ENCODE results near the gene PTPN11.
"Not testable (repeated sequence)": the region's sequence is repeated elsewhere in the genome, so short reads cannot be mapped to it uniquely, and the experiment has no call there.

The PTPN11 gene

DNA sequence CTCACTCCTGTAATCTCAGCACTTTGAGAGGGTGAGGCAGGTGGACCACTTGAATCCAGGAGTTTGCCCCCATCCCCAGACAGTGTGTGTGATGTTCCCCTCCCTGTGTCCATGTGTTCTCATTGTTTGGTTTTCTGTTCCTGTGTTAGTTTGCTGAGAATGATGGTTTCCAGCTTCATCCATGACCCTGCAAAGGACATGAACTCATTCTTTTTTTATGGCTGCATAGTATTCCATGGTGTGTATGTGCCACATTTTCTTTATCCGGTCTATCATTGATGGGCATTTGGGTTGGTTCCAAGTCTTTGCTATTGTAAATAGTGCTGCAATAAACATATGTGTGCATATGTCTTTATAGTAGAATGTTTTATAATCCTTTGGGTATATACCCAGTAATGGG lies 38.4 kb downstream of the PTPN11 start:
- DNase-seq: not testable (repeated sequence)

- DNase-seq: no peak
These were observed 39.6 kb downstream of the PTPN11 start for GRCh38 chr12:112458330-112458729.

DNA sequence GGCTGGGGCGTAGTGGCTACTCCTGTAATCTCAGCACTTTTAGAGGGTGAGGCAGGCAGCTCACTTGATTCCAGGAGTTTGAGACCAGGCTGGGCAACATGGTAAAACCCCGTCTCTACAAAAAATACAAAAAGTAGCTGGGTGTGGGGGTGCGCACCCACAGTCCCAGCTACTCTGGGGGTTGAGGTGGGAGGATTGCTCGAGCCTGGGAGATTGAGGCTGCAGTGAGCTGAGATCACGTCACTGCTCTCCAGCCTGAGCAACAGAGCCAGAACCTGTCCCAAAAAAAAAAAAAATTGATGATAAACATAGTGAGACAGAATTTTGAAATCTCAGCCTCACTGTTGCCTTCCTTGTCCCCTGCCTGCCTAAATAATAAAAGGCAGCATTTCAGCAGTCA lies 40.0 kb downstream of the PTPN11 start:
- DNase-seq: no peak

- DNase-seq: no peak
These were observed 44.7 kb downstream of the PTPN11 start for GRCh38 chr12:112463478-112463877.

DNA sequence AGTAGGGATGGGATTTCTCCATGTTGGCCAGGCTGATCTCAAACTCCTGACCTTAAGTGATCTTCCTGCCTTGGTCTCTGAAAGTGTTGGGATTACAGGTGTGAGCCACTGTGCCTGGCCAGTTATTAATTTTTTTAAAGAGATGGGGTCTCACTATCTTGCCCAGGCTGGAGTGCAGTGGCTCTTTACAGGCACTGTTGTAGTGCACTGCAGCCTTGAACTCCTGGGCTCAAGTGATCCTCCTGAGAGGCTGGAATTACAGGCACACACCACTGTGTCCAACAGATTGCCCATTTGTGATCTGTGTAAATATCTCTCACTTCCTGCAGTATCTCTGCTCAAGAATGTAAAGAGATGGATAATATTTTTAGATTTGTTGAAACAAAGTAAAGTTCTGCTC lies 45.9 kb downstream of the PTPN11 start:
- DNase-seq: no peak

- peak; percentile 87 for DNase-seq
These were observed 47.3 kb downstream of the PTPN11 start for GRCh38 chr12:112466011-112466422.

GRCh38 chr12:112466835-112467234 lies 48.1 kb downstream of the PTPN11 start:
- DNase-seq: no peak

DNA sequence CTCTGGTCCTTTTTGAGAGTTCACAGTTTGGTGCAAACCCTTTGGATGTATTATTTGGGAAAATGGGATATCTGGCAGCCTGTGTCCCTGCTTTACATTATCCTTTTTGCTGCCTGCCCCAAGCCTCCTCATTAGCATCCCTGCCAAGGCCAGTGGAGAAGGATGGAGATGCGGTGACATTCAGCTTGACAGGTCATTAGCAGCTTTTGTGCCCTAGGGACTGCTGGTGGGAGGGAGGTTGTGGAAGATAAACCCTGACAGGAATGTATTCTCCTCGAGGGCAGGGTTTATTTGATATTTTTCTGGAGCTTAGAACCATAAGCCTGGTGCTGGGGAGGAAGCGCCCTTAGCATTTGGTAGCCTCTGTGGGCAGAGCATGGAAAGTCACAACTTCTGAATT lies 49.3 kb downstream of the PTPN11 start:
- DNase-seq: no peak

DNA sequence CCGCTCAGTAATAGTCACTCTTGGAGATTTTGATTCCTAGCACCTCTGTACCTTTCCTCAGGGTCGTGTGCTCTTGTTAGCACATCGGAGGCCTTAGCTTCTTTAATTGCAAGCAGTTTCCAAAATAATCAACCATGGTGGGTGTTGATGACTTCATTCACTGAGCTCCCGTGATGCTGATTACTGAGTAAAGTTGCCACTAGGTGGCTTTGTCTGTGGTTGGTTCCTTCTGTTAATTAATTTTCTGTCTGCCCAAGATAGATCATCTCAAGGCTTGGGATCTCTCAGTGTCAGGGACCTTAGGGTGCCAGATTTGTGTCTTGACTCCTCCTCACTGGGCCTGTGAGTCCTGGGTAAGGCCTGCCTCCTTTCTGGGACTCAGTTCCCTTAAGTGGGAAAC lies 54.3 kb downstream of the PTPN11 start:
- no peak for DNase-seq

DNA sequence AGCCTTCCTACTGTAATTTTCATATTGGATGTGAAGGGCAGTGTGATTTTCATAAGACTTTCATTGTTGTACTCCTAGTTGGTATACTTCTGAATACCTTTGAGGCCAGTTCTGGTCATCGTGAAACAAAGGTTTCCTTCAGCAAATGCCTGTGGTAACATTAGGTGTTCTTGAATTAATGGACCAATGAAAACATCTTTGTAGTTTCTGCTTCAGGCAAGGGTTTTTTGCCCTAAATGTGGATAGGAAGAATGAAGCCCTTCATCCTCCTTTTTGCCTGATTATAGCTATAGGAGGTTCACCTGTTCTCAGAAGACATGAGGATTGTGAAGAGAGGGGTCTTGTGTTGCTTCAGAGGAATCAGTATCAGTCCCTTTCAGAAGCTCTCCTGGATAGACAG lies 60.7 kb downstream of the PTPN11 start:
- no peak for DNase-seq

DNA sequence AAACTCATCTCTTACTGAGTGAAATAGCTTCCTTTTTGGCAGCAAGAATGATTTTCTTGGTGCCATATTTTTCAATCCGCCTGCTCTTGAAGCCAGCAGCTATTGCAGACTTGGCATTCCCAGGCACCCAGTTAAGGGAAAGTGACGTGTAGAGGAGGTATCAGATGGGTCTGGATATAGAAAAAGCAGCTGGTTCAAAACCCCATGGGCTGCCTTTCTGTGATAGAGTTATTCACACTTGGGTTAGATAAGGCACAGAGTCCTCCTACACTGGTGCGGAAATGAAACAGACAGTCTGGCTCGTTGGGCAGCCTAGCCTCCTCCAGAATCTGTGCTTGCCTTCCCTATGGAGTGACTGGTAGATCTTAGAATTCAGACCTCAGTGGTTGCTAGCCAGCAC lies 62.2 kb downstream of the PTPN11 start:
- no peak for DNase-seq

- DNase-seq: no peak
These were observed 64.0 kb downstream of the PTPN11 start for GRCh38 chr12:112482733-112483132.

- no peak for DNase-seq
These were observed 67.6 kb downstream of the PTPN11 start for GRCh38 chr12:112486361-112486760.

GRCh38 chr12:112488257-112488876 lies 69.6 kb downstream of the PTPN11 start:
- no peak for DNase-seq

- DNase-seq: no peak
These were observed 70.7 kb downstream of the PTPN11 start for GRCh38 chr12:112489456-112489855.

GRCh38 chr12:112496496-112496895 lies 77.7 kb downstream of the PTPN11 start:
- no peak for DNase-seq

GRCh38 chr12:112498580-112498979 lies 79.8 kb downstream of the PTPN11 start:
- DNase-seq: no peak

GRCh38 chr12:112503512-112503911 lies 84.8 kb downstream of the PTPN11 start:
- no peak for DNase-seq

DNA sequence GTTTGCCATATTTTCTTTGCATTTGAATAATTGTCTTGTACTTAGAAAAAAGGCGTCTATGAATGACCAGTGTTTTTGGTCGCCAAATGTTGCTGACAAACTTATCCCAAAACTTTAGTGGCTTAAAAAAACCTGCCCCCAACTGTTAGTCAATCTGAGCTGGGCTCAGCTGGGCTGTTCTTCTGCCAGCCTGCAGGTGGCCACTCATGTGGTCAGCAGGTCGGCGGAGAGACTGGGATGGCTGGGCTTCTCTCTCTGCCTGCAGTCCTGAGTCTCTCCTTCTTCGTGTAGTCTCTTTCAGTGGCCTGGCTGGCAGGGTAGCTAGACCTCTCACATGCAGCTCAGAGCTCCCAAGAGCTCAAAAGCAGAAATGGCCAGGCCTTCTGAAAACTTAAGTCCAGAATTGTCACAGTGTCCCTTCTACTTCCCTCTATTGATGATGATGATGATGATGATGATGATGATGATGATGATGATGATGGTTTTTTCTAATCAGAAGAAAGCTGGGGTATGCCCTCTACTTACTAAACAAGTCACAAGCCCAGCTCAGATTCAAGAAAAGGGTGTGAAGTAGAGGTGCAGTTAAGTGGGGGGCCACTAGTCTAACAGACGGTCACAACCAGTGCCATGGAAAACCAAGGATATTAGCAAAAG lies 87.9 kb downstream of the PTPN11 start:
- no peak for DNase-seq

- DNase-seq: no peak
These were observed 94.7 kb downstream of the PTPN11 start for GRCh38 chr12:112513471-112513870.

- DNase-seq: no peak
These were observed 95.7 kb downstream of the PTPN11 start for GRCh38 chr12:112514456-112514855.

DNA sequence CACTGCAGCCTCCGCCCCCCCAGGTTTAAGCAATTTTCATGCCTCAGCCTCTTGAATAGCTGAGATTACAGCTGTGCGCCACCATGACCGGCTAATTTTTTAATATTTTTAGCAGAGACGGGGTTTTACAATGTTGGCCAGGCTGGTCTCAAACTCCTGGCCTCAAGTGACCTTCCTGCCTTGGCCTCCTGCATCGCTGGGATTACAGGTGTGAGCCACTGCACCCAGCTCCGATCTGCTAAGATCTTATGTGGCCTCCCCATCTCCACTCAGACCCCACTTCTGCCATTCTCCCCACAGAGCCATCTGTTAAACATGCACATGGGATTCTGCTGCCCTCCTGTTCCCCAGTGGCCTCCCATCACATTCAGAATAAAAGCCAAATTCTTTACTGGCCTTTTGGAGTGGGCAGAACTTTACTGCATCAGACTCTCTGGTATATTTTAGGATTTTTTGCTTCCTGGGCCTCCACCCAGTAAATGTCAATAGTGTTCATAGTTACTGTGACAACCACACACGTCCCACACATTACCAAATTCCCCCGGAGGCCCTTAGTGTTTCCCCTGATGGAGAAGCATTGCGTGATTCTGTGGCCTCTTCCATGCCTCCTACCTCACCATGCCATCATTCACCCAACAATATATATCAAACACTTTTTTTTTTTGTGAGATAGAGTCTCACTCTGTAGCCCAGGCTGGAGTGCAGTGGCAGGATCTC lies 96.3 kb downstream of the PTPN11 start:
- DNase-seq: no peak

DNA sequence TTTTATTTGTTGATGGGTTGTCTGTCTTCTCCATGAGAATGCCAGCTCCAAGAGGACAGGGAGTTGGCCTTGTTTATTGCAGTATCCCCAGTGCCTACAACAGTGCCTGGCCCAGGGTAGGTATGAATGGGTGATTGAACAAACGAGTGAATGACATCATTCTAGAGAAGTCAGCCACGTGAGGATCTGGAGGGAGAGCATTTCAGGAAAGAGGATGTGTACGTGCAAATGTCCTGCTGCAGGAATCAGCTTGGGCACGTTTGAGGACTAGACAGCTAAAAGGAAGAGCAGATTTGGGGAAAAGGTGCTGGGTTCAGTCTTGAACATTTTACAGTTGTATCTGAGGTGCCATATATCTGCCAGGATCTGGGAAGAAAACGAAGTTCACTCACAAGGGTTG lies 97.1 kb downstream of the PTPN11 start:
- DNase-seq: no peak

GRCh38 chr12:112517730-112518364 lies 99.1 kb downstream of the PTPN11 start:
- DNase-seq: no peak
